ENCODE data around the gene VIM. TPM values are rescaled to one million over a fixed set of nuclear protein-coding genes. Genes with fewer than 3 reads are reported as not detected.

The VIM gene
- total RNA-seq, 5 donors from 2014 or later (not counting 1 experiment from before 2014, with no cell fraction given): 704 to 1,632 (median 1,212) TPM

GRCh38 chr10:17272648-17273047 is 44.6 kb downstream of the VIM start:
- Histone ChIP-seq H3K9me3 (no peaks in the 10 kb centered on the region), H3K4me1 (ENCODE audit: control insufficient read depth in 1 of 2, extremely low read depth in 1 of 2, insufficient read depth in 2 of 2, low read length in 2 of 2) (no peaks in the 10 kb centered on the region), H3K27ac (ENCODE audit: low read length) (no peak overlapping the region), H3K36me3 (ENCODE audit: control insufficient read depth in 2 of 2, extremely low read depth in 1 of 2, insufficient read depth in 1 of 2, low read length in 1 of 2) (no peaks in the 10 kb centered on the region), H3K4me3 (ENCODE audit: control insufficient read depth in 1 of 2, extremely low read depth in 1 of 2, low read length in 1 of 2) (no peak overlapping the region), H3K27me3 (replicated peaks in 1 of 2; ENCODE audit: control insufficient read depth in 2 of 2, extremely low read depth in 1 of 2, insufficient read depth in 2 of 2, low read length in 1 of 2) (peaks cover 0 to 5% of the 10 kb centered on the region in 2 experiments)
- POLR2A ChIA-PET: interaction anchor here in 1 of 2 donors (0.7 kb wide), 2 partner anchors 8 to 181 kb away, joined by 5 read pairs; no protein-coding TSS in a partner anchor
- no peak overlapping the region for H3K4me3 Mint-ChIP-seq
- DNase-seq: no peak
- no peaks in the 10 kb centered on the region for H3K36me3 Mint-ChIP-seq
- CTCF ChIA-PET: interaction anchor here in 1 of 2 donors (0.6 kb wide), 1 partner anchor 437 kb away, joined by 3 read pairs; no protein-coding TSS in a partner anchor
- no peak for ATAC-seq (replicated peaks in 1 of 4)
- peaks cover 11 to 13% of the 10 kb centered on the region in 2 donors for H3K27me3 Mint-ChIP-seq
- no peaks in the 10 kb centered on the region for H3K4me1 Mint-ChIP-seq
- peaks cover 0 to 14% (median 4%) of the 10 kb centered on the region in 3 donors for H3K9me3 Mint-ChIP-seq
- H3K27ac Mint-ChIP-seq: no peak overlapping the region
- WGBS (ENCODE audit: insufficient coverage): 92% methylated on average over 2 of the region's 12 CpGs

DNA sequence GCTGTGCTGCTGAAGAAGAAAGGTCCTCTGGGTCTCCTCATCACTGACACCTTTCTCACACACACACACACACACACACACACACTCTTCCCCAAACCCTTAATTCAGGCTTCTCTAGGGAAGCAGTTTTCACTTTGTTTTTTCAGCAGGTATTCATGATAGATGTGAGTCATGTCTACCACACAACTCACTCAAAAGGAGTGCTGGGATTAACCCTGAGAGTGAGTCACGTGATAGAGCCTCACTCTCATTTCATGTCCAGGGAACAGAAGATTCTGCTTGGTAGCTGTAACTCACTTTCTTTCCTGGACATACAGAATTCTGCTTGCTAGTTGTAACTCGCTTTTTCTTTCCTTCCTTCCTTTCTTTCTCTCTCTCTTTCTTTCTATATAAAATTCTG is 45.4 kb downstream of the VIM start:
- POLR2A ChIA-PET: no interaction called here
- no peak for ATAC-seq (replicated peaks in 1 of 4)
- no peak overlapping the region for H3K4me3 Mint-ChIP-seq

DNA sequence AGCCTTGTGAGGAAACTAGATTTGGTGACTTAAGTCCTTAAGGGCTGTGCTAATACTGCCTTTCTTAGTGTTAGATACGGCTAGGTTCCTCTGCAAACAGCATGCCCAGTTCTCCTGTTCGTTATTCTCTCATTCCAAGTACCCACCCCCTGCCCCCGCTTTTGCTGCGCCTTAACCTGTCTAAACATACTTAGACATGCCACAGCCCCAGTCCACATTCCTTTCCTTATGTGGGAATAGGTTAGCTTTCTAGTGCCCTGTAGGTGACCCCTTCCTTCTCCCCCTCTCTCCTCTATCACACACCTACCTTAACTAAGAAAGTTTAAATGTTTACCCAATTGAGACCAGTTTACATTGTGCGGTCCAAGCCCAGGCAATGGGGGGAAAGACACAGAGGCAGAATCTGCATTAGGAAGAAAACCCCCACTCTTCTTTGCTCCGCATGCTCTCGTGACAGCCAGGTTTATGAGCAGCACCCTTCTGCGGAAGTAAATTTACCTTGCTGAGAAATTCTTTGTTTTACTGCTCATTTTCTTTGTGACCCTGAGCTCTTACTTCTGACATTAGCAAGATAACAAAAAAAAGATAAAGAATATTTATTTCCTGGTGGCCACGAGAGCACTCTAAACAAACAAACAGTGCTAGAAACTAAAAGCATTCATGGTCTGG is 48.8 kb downstream of the VIM start:
- Mint-ChIP-seq H3K4me1 (no peaks in the 10 kb centered on the region), H3K27me3 (peaks cover 3 to 7% of the 10 kb centered on the region in 2 donors), H3K27ac (no peak overlapping the region), H3K9me3 (peaks cover 10 to 29% (median 14%) of the 10 kb centered on the region in 3 donors), H3K4me3 (no peak overlapping the region), H3K36me3 (no peaks in the 10 kb centered on the region)
- no peak for ATAC-seq (replicated peaks in 1 of 4)
- WGBS (ENCODE audit: insufficient coverage): 100% methylated on average over 1 of the region's 9 CpGs
- no peaks in the 10 kb centered on the region for H3K9me3 ChIP-seq
- no peak for DNase-seq
- ChIA-PET POLR2A (interaction anchor here in 1 of 2 donors (0.6 to 0.7 kb wide), 2 partner anchors 25 to 617 kb away, joined by 3 to 9 read pairs; no protein-coding TSS in a partner anchor), CTCF (no interaction called here)
- H3K36me3 ChIP-seq (ENCODE audit: control insufficient read depth in 2 of 2, extremely low read depth in 1 of 2, insufficient read depth in 1 of 2, low read length in 1 of 2): no peaks in the 10 kb centered on the region
- H3K27me3 ChIP-seq (replicated peaks in 1 of 2; ENCODE audit: control insufficient read depth in 2 of 2, extremely low read depth in 1 of 2, insufficient read depth in 2 of 2, low read length in 1 of 2): peaks cover 0 to 5% of the 10 kb centered on the region in 2 experiments
- no peaks in the 10 kb centered on the region for H3K4me1 ChIP-seq (ENCODE audit: control insufficient read depth in 1 of 2, extremely low read depth in 1 of 2, insufficient read depth in 2 of 2, low read length in 2 of 2)
- no peak overlapping the region for H3K27ac ChIP-seq (ENCODE audit: low read length)
- no peak overlapping the region for H3K4me3 ChIP-seq (ENCODE audit: control insufficient read depth in 1 of 2, extremely low read depth in 1 of 2, low read length in 1 of 2)

More for the DNA sequence above, 45.4 kb downstream of the VIM start:
- H3K27ac ChIP-seq (ENCODE audit: low read length): no peak overlapping the region
- Mint-ChIP-seq H3K36me3 (no peaks in the 10 kb centered on the region), H3K4me1 (no peaks in the 10 kb centered on the region), H3K27ac (no peak overlapping the region), H3K27me3 (peaks cover 8 to 11% of the 10 kb centered on the region in 2 donors), H3K9me3 (peaks cover 0 to 15% (median 4%) of the 10 kb centered on the region in 3 donors)
- no peaks in the 10 kb centered on the region for H3K9me3 ChIP-seq
- 67% methylated on average over 1 of the region's 2 CpGs for WGBS (ENCODE audit: insufficient coverage)
- peaks cover 0 to 5% of the 10 kb centered on the region in 2 experiments for H3K27me3 ChIP-seq (replicated peaks in 1 of 2; ENCODE audit: control insufficient read depth in 2 of 2, extremely low read depth in 1 of 2, insufficient read depth in 2 of 2, low read length in 1 of 2)
- CTCF ChIA-PET: interaction anchor here in 1 of 2 donors (0.6 kb wide), 1 partner anchor 16 kb away, joined by 3 read pairs; no protein-coding TSS in a partner anchor
- DNase-seq: no peak
- H3K4me3 ChIP-seq (ENCODE audit: control insufficient read depth in 1 of 2, extremely low read depth in 1 of 2, low read length in 1 of 2): no peak overlapping the region
- H3K36me3 ChIP-seq (ENCODE audit: control insufficient read depth in 2 of 2, extremely low read depth in 1 of 2, insufficient read depth in 1 of 2, low read length in 1 of 2): no peaks in the 10 kb centered on the region
- H3K4me1 ChIP-seq (ENCODE audit: control insufficient read depth in 1 of 2, extremely low read depth in 1 of 2, insufficient read depth in 2 of 2, low read length in 2 of 2): no peaks in the 10 kb centered on the region

- no peak for ATAC-seq (replicated peaks in 1 of 4)
- no peaks in the 10 kb centered on the region for H3K4me1 ChIP-seq (ENCODE audit: control insufficient read depth in 1 of 2, extremely low read depth in 1 of 2, insufficient read depth in 2 of 2, low read length in 2 of 2)
Observed at GRCh38 chr10:17278607-17279240, 50.7 kb downstream of the VIM start.

GRCh38 chr10:17282311-17282710 is 54.3 kb downstream of the VIM start:
- WGBS (ENCODE audit: insufficient coverage): 92% methylated on average over 3 of the region's 3 CpGs

More at GRCh38 chr10:17278607-17279240, 50.7 kb downstream of the VIM start:
- H3K9me3 ChIP-seq: no peaks in the 10 kb centered on the region
- Mint-ChIP-seq H3K27me3 (peaks cover 6 to 7% of the 10 kb centered on the region in 2 donors), H3K27ac (no peak overlapping the region), H3K4me3 (no peak overlapping the region), H3K36me3 (no peaks in the 10 kb centered on the region), H3K9me3 (peaks cover 14 to 37% (median 20%) of the 10 kb centered on the region in 3 donors), H3K4me1 (no peaks in the 10 kb centered on the region)
- H3K4me3 ChIP-seq (ENCODE audit: control insufficient read depth in 1 of 2, extremely low read depth in 1 of 2, low read length in 1 of 2): no peak overlapping the region
- DNase-seq: no peak
- POLR2A ChIA-PET: interaction anchor here in 1 of 2 donors (0.8 kb wide), 1 partner anchor 10 kb away, joined by 3 read pairs; no protein-coding TSS in a partner anchor
- no peak overlapping the region for H3K27ac ChIP-seq (ENCODE audit: low read length)
- peaks cover 0 to 12% of the 10 kb centered on the region in 2 experiments for H3K27me3 ChIP-seq (replicated peaks in 1 of 2; ENCODE audit: control insufficient read depth in 2 of 2, extremely low read depth in 1 of 2, insufficient read depth in 2 of 2, low read length in 1 of 2)
- 90% methylated on average over 2 of the region's 4 CpGs for WGBS (ENCODE audit: insufficient coverage)
- CTCF ChIA-PET: no interaction called here
- no peaks in the 10 kb centered on the region for H3K36me3 ChIP-seq (ENCODE audit: control insufficient read depth in 2 of 2, extremely low read depth in 1 of 2, insufficient read depth in 1 of 2, low read length in 1 of 2)

More at GRCh38 chr10:17282311-17282710, 54.3 kb downstream of the VIM start:
- ChIA-PET POLR2A (no interaction called here), CTCF (no interaction called here)
- ATAC-seq (replicated peaks in 1 of 4) (no peak), DNase-seq (no peak)
- H3K27me3 ChIP-seq (replicated peaks in 1 of 2; ENCODE audit: control insufficient read depth in 2 of 2, extremely low read depth in 1 of 2, insufficient read depth in 2 of 2, low read length in 1 of 2): peaks cover 0 to 14% of the 10 kb centered on the region in 2 experiments
- Mint-ChIP-seq H3K9me3 (peaks cover 12 to 26% (median 21%) of the 10 kb centered on the region in 3 donors), H3K4me1 (no peaks in the 10 kb centered on the region), H3K36me3 (no peaks in the 10 kb centered on the region), H3K27me3 (peaks cover 9% of the 10 kb centered on the region in 2 donors), H3K4me3 (no peak overlapping the region), H3K27ac (no peak overlapping the region)
- H3K27ac ChIP-seq (ENCODE audit: low read length): no peak overlapping the region
- H3K9me3 ChIP-seq: no peaks in the 10 kb centered on the region
- H3K36me3 ChIP-seq (ENCODE audit: control insufficient read depth in 2 of 2, extremely low read depth in 1 of 2, insufficient read depth in 1 of 2, low read length in 1 of 2): no peaks in the 10 kb centered on the region
- no peaks in the 10 kb centered on the region for H3K4me1 ChIP-seq (ENCODE audit: control insufficient read depth in 1 of 2, extremely low read depth in 1 of 2, insufficient read depth in 2 of 2, low read length in 2 of 2)
- no peak overlapping the region for H3K4me3 ChIP-seq (ENCODE audit: control insufficient read depth in 1 of 2, extremely low read depth in 1 of 2, low read length in 1 of 2)

Data from T-cell (primary cell).